ENCODE data around the gene LEKR1.

Gene LEKR1

DNA sequence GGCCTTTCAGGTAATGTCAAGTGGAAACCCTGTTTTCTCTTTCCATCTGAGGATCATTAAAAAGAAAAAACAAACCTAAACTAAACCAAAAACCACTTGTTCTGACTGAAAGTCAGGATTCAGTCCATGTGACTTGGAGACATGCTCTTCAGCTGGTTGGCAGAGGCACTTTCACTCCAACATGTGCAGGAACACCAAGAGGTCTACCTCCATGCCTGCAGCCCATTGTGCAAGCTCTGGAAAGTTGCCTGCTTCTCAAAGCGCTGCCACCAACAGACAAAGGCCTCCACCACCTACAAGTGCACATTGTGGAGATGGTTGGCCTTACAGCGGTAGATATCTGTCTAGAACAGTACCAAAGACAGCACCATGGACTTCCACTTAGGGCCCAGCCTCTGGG lies 161.8 kb downstream of the LEKR1 start:
- no peak for DNase-seq

DNA sequence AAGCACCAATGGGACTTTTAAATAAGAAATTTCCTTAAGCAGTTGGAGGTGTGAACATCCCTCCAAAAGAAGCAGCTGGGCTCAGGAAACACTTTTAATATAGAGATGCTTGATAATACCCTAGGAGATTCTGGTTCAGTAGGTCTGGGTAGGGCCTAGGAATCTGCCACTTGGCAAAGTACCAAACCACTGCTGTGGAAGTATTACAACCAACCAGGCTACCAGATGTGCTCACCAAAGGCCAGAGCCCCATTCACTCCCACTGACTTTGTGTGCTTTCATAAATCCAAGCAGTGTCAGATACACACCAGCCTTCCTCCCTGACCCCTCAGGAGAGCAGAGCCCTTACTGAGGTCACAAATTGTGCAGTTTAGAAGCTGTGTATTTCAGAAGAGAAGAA lies 171.2 kb downstream of the LEKR1 start:
- DNase-seq = no peak

DNA sequence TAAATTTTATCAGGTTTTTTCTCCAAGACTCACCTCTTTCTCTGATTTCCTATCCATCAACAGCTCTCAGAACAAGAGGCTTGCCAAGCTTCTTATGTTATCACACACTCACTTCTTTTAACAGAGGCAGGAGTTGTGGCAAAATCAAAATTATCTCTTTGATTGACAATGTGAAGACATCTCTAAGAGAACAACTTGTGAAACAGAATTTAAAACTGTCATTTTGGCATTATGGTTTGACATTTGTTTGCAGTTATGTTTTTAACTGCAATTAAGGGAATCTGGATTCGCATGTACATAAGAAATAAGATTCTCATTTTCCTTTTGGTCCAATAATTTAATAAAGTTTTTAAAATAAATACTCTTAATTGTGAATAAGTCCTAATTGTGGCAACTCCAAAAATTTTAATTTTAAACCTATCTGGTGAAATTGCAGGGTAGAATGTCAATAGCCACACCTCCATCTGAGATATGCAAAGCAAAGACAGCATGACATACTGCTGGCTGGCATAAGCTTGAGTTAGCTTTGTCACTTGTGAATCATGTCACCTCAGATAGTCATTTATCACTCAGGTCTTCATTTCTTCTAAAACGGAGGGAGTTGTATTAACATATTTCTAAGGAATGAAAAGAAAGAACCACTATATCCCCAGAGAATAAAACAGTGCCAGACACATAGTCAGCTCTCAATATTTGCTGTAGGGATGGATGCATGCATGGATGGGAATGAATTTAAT lies 175.2 kb downstream of the LEKR1 start:
- no peak for DNase-seq

DNA sequence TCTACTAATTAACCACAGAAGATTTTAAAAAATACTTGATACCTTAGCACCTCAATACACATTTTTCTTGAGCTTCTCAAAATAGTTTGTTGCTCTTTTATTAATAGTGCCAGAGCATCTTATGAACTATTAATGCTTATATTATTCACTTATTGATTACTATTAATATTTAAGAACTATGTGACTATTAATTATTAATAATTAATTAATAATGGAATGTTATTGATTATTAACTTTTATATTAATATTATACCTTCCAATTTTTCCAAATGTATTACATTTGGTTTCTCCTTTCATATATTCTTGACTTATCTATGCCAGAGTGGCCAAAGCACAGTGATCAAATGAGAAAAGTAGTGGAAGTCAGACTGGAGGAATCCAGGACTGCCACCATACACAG lies 195.5 kb downstream of the LEKR1 start:
- no peak for DNase-seq

DNA sequence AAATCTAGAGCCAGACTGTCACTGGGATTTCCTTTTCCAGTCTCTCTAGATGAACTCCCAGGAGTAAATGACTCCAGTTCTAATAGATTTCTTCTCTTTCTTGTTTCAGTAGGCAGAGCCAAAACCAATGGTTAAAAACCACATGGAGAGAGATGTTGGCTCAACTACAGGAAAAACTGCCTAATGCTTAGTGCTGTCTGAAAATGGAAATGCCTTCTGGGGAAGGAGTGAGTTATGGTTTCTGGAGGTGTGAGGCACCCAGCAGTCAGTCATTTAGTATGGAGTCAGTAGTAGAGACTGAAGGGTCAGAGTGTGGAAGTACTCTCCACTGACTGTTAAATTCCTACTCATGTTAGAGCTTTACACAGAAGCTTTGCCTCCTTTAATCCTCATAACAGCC lies 197.1 kb downstream of the LEKR1 start:
- DNase-seq = no peak

DNA sequence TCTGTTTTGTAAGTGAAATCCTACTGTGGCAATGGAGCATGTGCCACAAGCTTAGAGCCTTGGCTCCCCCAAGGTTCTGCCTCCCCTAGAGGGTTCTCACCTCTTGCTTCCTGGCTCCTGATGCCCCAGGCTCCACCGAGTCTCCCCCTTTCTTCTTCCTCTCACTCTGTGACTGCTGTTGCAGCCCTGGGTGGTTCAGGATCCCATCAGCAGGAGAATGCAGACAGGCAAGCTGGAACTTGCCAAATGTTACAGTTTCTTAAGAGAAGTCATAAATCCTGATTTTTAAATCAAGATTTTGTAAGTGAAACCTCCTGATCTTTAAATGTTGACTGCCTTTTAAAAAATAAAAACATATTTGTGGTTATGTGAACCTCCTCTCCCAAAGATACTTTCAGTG lies 199.9 kb downstream of the LEKR1 start:
- DNase-seq = no peak

DNA sequence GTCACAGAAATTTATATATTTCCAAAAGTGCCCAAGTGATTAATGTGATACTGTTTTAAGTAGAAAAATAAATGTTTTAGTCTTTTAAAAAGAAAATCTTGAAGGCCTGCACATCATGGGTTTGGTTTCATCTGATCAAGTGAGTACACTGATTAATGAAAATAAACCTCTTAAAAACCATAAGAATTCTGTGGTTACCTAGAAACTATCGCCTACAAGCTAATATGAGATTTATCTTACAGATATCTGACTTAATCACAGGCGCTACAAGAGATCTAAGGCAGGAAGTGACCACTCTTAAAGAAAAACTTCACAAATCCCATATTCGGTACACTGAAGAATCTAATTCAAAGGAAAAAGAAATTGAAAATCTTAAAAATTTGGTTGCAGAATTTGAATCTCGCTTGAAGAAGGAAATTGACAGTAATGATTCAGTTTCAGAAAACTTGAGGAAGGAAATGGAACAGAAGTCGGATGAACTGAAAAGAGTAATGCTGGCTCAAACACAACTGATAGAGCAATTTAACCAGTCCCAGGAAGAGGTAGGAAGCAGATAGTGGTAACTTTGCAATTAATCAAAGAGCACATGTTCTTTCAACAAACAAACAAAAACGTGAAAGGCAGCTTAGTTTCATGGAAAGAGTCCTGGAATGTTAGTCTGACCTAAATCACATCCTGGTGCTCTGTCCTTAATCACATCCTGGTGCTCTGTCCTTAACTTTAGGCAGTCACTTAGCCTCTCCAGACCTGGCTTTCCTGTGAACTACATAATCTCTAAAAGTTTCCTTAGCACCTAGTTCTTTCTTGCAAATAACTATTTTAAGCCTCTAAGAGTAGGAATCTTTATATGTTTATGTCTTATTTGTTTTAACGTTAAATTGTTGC lies 201.9 kb downstream of the LEKR1 start:
- DNase-seq = no peak

DNA sequence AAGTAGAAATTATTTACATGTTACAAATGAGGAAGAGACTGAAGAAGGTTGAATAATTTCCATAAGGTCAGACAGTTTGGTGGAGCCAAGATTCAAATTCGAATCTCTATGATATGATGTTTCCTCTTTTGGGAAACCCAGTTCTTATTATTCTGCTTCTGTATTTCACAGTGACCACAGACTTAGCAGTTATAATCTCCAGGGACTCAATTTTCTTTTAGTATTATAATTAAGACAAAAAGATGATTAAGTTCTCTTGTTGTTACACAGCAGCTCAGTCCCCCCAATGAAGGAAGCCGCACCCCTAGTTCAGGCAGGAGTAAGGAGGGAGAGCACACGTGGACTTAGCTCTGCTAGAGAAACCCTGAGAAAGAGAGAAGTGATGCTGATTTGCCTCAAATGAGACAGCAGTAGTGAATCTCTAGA lies 203.2 kb downstream of the LEKR1 start:
- DNase-seq = no peak

DNA sequence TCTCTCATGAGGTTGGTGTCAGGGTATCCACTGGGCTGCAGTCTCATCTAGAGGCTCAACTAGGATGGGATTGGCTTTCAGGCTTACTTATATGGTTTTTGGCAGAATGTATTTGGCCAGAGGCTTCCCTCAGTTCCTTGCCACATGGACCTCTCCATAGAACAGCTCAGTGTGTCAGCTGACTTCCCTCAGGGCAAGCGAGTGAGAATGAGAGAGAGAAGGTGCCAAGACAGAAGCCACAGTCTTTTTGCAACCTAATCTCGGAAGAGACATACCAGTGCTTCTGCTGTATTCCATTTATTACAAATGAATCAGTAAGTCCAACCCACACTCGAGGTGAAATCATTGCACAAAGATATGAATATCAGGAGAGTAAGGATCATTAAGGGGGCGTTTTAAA lies 204.6 kb downstream of the LEKR1 start:
- no peak for DNase-seq

DNA sequence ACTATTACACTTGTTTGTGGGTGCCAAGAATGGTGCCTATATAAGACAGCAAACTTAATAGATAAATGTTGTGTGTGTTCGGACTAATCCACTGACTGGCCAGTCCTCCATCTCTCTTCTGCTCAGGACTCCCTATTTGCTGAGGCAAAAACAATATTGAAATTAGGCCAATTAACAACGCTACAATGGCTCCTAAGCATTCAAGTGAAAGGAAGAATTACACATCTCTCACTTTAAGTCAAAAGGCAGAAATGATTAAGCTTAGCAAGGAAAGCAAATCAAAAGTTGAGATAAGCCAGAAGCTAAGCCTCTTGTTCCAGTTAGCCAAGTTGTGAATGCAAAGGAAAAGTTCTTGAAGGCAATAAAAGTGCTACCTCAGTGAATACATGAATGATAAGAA lies 206.8 kb downstream of the LEKR1 start:
- DNase-seq = no peak

DNA sequence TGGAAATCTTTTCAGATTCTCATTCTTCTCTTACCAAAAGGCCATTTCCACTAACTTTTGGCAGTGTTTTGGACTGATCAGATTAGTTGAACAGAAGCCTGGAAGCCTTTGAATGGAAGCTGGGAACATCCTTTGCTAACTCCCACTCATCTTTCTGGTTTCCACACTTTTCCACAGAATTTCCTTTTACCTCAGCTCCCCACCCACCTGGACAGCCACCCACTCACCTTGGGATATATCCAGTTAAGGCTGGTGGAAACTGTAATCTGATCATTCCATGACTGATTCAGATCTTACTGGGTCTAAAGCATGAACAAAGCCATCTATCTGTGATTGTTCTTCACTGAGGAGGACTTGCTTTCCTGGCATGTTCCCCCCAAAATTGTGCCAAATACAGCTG lies 214.3 kb downstream of the LEKR1 start:
- no peak for DNase-seq

DNA sequence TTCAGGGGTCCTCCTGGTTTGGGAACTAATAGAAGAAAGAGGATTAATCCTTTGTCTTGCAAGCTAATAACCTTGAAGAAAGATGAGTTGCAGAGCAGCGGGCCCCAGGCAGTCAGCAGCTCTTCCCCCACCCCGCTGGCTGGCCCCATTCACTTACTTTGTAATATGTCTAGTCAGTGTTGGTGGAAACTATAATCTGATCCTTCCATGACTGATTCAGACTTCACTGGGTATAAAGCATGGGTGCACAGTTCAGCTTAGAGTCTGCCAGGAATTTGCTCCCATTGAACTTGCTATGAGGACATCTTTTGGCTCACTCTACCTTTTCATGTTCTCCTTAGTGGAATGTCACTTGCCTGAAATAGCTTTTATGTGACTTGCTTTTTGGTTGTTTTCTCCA lies 216.1 kb downstream of the LEKR1 start:
- no peak for DNase-seq

DNA sequence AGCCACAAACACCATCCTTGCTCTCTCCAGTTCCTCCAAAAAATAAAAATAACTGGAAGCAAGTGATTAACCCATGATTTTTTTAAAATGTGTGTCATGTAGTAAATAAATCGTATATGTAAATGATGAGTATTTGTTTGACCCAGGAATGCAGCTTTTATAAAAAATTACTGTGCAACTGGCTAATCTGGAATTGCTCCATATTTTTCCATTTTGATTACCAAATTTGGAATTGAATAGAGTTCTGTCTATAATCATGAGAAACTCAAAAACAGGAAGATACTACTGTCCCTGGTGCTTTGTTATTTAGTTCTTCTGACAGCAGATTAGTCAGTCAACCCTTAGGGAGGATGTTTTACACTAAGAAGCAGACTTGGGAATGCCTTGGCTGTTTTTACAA lies 217.6 kb downstream of the LEKR1 start:
- no peak for DNase-seq

DNA sequence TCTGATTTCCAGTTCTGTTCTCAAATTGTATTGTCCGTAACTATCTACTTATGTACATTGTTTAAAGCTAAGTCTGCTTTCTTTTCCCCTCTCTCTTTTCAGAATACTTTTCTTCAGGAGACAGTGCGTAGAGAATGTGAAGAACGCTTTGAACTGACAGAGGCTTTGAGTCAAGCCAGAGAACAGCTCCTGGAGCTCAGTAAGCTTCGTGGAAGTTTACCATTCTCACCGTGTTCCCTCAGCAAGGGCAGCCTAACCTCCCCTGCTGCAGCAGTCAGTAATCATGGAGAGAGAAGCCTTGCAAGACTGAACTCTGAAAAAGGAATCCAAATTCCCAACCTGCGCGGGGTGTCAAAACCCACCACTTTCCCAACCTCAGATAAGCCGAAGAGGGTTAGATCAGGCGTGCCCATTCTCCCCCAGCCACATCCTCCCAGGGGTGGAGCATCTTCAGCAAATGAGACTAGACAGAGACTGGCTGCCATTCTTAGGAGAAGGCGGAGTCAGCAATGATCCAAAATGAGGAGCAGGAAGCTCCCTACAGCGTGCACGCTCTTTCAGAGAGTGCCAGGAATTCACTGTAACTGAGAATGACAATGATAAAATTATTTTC lies 219.2 kb downstream of the LEKR1 start:
- DNase-seq = no peak

DNA sequence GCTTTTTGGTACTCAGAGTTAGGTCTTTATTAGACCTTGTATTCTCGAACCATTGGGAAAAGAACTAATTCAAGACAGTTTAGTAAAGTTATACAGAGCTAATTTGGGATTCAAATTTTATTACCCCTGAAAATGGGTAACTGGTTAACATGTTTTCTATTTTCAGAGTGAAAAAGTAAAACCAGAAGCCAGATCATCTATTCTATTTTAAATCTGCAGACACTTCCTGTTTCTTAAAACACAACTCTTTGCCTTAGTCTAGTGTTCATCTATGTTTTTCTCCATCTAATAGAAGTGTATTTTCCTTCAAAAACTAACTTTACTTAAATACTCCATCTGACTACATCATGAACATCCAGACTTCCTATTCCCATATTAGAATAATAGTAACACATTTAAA lies 220.4 kb downstream of the LEKR1 start:
- no peak for DNase-seq

DNA sequence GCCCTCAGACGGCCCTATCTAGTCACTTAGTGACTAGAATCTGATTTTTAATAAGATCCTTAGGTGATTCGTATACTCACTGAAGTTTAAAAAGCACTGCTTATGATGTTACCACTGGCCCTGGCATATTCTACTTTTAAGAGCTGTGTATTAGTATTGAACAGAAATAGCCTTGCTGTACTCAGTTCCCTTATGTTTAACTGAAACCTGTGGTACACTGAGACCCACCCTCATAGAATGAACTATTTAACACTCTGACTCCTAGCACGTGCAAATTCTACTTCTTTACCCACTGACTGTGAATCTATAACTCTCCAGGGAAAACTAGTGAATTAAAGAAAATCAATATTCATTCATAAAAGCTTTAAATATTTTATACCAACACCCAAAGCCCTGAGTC lies 224.9 kb downstream of the LEKR1 start:
- no peak for DNase-seq

DNA sequence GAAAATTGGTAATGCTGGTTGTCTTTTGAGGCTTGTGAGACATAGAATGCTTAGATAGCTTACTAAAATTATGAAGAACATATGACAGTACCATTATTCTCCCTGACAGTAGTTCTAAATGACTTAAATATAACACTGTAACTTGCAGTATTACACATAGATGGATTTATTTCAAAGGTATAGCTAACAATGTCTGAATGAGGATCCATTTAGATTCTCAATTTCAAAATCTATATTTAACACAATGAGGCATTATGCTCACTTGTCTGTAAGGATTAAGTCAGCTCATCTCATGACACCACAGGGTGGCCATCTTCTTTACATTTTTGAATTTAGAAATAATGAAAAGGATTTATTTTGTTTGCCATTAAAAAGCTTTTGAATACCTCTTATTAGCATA lies 225.4 kb downstream of the LEKR1 start:
- DNase-seq = no peak

DNA sequence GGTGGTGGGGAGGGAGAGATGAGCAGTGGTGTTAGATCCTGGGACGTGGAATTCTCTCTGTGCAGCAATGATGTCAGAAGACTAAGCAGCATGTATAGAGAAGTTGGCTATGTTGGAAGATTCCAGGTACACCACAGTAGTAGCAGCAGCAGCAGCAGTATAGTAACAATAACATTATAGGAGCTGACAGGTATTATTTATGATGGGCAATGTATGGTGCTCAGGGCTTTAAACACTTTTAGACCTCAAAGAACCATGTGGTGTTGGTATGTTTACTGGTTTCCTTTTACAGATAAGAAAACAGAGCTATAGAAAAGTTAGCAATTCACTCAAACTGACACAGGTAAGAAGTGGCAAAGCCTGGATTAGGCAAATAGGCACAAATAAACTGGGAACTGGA lies 229.9 kb downstream of the LEKR1 start:
- DNase-seq = no peak

DNA sequence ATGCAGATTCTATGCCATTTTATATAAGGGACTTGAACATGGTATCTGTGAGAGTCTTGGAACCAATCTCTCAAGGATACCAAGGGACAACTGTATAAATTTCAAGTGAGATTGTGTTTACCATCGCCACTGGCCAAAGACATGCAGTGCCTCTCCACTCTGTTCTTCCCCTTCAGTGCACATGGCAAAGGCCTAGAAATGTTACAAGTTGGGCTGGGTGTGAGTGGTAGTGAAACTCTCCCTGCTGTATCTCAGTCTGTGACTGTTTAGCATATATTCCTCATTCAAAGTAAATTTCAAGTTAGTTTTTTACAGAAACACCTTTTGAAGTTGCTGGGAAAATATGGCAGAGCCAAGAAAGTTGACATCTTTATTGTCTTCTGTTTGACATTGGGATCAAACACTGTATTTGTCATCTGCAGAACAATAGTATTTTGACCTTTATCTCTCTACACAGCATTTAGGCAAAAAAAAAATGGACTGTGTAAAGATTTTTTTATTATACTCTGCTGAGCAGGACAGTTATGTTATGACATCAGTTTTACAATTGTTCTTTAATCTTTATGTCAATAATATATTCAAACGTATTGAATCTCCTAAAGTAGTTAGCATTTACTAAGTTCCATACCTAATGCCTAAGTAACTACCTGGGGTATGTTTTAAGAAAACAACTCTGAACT lies 232.4 kb downstream of the LEKR1 start:
- no peak for DNase-seq

DNA sequence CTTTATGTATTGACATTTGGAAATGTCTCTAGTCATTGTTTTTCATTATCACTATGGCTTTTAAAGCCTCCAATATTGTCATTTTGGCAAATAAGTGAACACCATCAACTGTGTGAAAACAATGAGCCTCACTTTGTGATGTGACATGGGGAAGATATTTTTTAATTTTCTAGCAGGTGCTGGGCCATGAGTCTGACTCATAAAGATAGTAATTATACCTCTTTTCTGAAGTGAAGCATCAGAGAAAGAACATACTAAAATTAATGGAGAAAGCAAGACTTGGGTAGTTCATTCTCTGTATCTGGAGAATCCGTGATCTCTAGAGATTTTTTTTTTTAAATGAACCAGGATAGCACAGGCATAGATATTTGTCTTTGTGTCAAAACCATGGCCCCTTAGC lies 233.0 kb downstream of the LEKR1 start:
- no peak for DNase-seq

DNA sequence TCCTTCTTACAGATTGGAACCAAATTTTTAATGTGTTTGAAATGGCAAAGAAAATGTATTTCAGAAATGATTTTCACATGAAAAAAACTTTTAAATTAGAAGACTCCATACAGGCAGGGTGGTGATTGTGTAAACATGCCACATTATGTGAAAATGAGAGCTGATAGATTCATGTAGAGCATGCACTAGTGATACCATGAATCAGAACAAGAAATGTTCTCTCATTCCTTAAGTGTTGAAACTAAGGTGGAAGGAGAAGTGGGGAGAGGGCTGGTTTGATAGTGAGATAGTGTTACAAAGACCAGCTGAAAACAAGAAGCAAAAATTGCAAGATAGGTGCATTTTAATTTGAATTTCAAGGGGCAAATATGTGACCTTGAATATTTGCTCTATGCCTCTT lies 233.5 kb downstream of the LEKR1 start:
- DNase-seq = no peak

DNA sequence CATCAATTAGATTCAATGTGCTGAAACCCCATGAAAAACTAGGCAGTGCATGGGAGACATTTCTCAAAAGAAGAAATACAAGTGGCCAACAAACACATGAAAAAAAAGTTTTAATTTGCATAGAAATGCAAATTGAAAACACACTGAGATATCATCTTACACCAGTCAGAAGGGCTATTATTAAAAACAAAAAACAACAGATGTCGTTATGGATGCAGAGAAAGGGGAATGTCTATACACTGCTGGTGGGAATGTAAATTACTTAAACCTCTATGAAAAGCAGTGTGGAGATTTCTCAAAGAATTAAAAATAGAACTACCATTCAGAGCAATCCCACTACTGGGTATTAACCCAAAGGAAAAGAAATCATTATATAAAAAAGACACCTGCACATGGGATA lies 235.1 kb downstream of the LEKR1 start:
- no peak for DNase-seq

DNA sequence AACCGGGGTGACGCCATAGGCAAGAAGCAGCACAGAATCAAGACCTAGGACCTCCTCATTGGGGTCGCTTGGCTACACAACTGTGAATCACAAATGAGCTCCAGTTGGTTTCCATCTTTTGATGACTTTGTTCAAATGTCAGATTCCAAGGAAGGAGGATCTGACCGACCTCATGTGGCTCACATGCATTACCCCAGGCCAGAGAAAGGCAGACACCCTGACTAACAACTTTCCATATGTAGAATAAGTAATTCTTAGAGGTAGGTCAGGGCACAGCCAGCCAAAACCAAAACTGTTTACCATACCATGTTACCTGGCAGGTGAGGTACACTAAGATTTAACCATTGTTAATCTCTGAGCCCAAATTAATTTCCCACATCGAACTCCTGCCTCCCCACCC lies 237.3 kb downstream of the LEKR1 start:
- no peak for DNase-seq
